Measurements from ENCODE around the gene C5orf22. TPM values are rescaled to one million over a fixed set of nuclear protein-coding genes. Genes with fewer than 3 reads are reported as not detected.

The C5orf22 gene
- total and polyA plus RNA-seq, 2 of the 13 experiments (the other 11 are each of a cell fraction or from before 2014, with no cell fraction given) = 14.0 to 21.5 TPM

DNA sequence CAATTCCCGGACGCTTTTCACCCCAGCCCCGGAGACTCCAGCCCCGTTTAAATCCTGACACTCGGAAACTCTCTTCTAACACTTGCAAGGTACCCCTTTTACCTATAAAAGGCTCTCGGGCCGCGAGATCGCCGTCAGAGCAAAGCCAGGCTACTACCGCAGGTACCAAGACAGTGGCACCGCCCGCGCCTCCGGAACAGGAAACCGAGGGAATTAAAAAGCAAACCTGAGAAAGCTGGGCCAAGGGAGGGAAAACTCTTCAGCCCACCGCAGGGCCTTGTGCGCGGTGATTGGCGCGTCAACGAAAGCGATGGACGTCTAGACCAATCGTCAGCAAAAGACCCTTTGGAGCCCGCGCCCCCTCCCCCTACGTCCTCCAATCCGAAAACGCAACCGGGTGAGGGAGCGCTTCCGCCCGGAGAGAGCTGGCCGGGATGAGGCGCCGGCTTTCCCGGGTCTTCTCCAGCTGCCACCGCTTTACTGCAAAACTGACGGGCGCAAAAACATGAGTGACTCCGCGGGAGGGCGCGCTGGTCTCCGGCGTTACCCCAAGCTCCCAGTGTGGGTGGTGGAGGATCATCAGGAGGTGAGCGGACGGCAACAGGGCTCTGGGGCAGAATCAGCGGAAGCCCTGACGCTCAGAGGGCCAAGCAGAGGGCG, at the start of gene C5orf22, which contains the start of gene DROSHA (continued):
- TF ChIP-seq, protein P1, sequence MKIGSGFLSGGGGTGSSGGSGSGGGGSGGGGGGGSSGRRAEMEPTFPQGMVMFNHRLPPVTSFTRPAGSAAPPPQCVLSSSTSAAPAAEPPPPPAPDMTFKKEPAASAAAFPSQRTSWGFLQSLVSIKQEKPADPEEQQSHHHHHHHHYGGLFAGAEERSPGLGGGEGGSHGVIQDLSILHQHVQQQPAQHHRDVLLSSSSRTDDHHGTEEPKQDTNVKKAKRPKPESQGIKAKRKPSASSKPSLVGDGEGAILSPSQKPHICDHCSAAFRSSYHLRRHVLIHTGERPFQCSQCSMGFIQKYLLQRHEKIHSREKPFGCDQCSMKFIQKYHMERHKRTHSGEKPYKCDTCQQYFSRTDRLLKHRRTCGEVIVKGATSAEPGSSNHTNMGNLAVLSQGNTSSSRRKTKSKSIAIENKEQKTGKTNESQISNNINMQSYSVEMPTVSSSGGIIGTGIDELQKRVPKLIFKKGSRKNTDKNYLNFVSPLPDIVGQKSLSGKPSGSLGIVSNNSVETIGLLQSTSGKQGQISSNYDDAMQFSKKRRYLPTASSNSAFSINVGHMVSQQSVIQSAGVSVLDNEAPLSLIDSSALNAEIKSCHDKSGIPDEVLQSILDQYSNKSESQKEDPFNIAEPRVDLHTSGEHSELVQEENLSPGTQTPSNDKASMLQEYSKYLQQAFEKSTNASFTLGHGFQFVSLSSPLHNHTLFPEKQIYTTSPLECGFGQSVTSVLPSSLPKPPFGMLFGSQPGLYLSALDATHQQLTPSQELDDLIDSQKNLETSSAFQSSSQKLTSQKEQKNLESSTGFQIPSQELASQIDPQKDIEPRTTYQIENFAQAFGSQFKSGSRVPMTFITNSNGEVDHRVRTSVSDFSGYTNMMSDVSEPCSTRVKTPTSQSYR (CRISPR knock-in tag; IDR thresholded peaks at IDR 0.05; ENCODE audit: borderline replicate concordance) = no peak
- TF ChIP-seq HOXA3 (CRISPR knock-in tag; IDR thresholded peaks at IDR 0.05) = no peak; the same call in 1 of the 2 replicates
- TF ChIP-seq ZNF382 (CRISPR knock-in tag; IDR thresholded peaks at IDR 0.05; ENCODE audit: borderline replicate concordance) = no peak
- TF ChIP-seq ZNF282 (IDR thresholded peaks at IDR 0.05; ENCODE audit: partially characterized antibody) = no peak
- TF ChIP-seq HOXD1 (CRISPR knock-in tag; IDR thresholded peaks at IDR 0.05) = no peak
- TF ChIP-seq, protein P2, sequence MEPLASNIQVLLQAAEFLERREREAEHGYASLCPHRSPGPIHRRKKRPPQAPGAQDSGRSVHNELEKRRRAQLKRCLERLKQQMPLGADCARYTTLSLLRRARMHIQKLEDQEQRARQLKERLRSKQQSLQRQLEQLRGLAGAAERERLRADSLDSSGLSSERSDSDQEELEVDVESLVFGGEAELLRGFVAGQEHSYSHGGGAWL (CRISPR knock-in tag; IDR thresholded peaks at IDR 0.05) = 0 out of 2 replicates have a peak, but pooled peaks have one; percentile 32
- no peak for TF ChIP-seq EZH2 (conservative IDR thresholded peaks at IDR 0.05; ENCODE audit: low read depth, low read length)
- no peak for TF ChIP-seq KLF13 (CRISPR knock-in tag; IDR thresholded peaks at IDR 0.05)
- no peak for TF ChIP-seq EEA1 (CRISPR knock-in tag; IDR thresholded peaks at IDR 0.05; ENCODE audit: borderline replicate concordance)
- TF ChIP-seq, protein P3, sequence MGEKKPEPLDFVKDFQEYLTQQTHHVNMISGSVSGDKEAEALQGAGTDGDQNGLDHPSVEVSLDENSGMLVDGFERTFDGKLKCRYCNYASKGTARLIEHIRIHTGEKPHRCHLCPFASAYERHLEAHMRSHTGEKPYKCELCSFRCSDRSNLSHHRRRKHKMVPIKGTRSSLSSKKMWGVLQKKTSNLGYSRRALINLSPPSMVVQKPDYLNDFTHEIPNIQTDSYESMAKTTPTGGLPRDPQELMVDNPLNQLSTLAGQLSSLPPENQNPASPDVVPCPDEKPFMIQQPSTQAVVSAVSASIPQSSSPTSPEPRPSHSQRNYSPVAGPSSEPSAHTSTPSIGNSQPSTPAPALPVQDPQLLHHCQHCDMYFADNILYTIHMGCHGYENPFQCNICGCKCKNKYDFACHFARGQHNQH (CRISPR knock-in tag; IDR thresholded peaks at IDR 0.05) = no peak
- no peak for TF ChIP-seq NBN (conservative IDR thresholded peaks at IDR 0.05)
- no peak for TF ChIP-seq ZNF674 (CRISPR knock-in tag; IDR thresholded peaks at IDR 0.05; ENCODE audit: low read depth)
- TF ChIP-seq ZFP36 (IDR thresholded peaks at IDR 0.05; ENCODE audit: borderline replicate concordance, low read depth, low read length, partially characterized antibody) = no peak
- TF ChIP-seq ZNF841 (CRISPR knock-in tag; IDR thresholded peaks at IDR 0.05; ENCODE audit: borderline replicate concordance) = no peak
- 0 out of 2 replicates have a peak, but pooled peaks have one; percentile 14 for TF ChIP-seq MIXL1 (CRISPR knock-in tag; IDR thresholded peaks at IDR 0.05)
- TF ChIP-seq ZNF776 (CRISPR knock-in tag; IDR thresholded peaks at IDR 0.05) = no peak
- TF ChIP-seq, protein P4, sequence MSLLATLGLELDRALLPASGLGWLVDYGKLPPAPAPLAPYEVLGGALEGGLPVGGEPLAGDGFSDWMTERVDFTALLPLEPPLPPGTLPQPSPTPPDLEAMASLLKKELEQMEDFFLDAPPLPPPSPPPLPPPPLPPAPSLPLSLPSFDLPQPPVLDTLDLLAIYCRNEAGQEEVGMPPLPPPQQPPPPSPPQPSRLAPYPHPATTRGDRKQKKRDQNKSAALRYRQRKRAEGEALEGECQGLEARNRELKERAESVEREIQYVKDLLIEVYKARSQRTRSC (CRISPR knock-in tag; IDR thresholded peaks at IDR 0.05; ENCODE audit: low read depth) = no peak
- TF ChIP-seq HNRNPLL (IDR thresholded peaks at IDR 0.05; ENCODE audit: low read depth, low read length, poor library complexity, severe bottlenecking) = peak; percentile 88
- TF ChIP-seq CBX2 (IDR thresholded peaks at IDR 0.05; ENCODE audit: low read depth, low read length) = no peak
- TF ChIP-seq CBX2 (CRISPR knock-in tag; IDR thresholded peaks at IDR 0.05; ENCODE audit: low read depth) = no peak
- TF ChIP-seq ZNF83 (CRISPR knock-in tag; IDR thresholded peaks at IDR 0.05; ENCODE audit: borderline replicate concordance) = no peak
- peak; percentile 88 for TF ChIP-seq SAP130 (CRISPR knock-in tag; IDR thresholded peaks at IDR 0.05; ENCODE audit: low read depth)
- TF ChIP-seq ZNF556 (CRISPR knock-in tag; IDR thresholded peaks at IDR 0.05; ENCODE audit: borderline replicate concordance) = peak; percentile 89
- TF ChIP-seq, protein P5, sequence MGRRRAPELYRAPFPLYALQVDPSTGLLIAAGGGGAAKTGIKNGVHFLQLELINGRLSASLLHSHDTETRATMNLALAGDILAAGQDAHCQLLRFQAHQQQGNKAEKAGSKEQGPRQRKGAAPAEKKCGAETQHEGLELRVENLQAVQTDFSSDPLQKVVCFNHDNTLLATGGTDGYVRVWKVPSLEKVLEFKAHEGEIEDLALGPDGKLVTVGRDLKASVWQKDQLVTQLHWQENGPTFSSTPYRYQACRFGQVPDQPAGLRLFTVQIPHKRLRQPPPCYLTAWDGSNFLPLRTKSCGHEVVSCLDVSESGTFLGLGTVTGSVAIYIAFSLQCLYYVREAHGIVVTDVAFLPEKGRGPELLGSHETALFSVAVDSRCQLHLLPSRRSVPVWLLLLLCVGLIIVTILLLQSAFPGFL (CRISPR knock-in tag; IDR thresholded peaks at IDR 0.05) = no peak
- TF ChIP-seq ATRX (CRISPR knock-in tag; IDR thresholded peaks at IDR 0.05; ENCODE audit: borderline replicate concordance) = no peak
- TF ChIP-seq AGO2 (optimal IDR thresholded peaks at IDR 0.05; ENCODE audit: low read depth, low read length) = peak; percentile 25
